ENCODE measurements around the gene MYO7B. TPM values are rescaled to one million over a fixed set of nuclear protein-coding genes. Genes with fewer than 3 reads are reported as not detected.

Gene MYO7B
- total and polyA plus RNA-seq, 2 donors (not counting 1 experiment from before 2014, with no cell fraction given) = under 0.01 TPM; not detected in 1

DNA sequence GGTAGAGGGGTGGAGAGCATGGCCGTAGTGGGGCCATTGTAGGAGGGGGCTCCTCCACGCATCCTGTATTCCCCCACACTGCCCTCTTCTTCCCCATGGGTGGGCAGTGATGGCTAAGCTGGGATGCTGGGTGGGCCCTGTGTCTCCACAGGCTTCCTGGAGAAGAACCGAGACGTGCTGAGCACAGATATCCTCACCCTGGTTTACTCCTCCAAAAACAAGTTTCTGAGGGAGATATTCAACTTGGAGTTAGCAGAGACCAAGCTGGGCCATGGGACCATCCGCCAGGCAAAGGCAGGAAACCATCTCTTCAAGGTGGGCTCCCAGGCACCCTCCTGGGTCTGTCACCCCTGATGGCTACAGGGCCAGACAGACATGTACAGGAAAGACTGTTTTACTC is 52.8 kb downstream of the MYO7B start:
- no peaks in the 10 kb centered on the region for H3K4me1 ChIP-seq (ENCODE audit: control insufficient read depth, extremely low read depth, insufficient read depth, low read length)
- no peak overlapping the region for H2AFZ ChIP-seq (ENCODE audit: low read length)
- no peak overlapping the region for H3K4me2 ChIP-seq (ENCODE audit: extremely low read depth, insufficient read depth, low read length)
- no peak for DNase-seq (ENCODE audit: low read depth in 2 of 2)
- no peak overlapping the region for H3K9ac ChIP-seq (ENCODE audit: insufficient read depth, low read length)
- no peaks in the 10 kb centered on the region for H3K36me3 ChIP-seq (ENCODE audit: control insufficient read depth, insufficient read depth, low read length)
- TF ChIP-seq EZH2 (IDR thresholded peaks at IDR 0.05; ENCODE audit: low read length, missing control alignments) = no peak
- TF ChIP-seq, protein P1, sequence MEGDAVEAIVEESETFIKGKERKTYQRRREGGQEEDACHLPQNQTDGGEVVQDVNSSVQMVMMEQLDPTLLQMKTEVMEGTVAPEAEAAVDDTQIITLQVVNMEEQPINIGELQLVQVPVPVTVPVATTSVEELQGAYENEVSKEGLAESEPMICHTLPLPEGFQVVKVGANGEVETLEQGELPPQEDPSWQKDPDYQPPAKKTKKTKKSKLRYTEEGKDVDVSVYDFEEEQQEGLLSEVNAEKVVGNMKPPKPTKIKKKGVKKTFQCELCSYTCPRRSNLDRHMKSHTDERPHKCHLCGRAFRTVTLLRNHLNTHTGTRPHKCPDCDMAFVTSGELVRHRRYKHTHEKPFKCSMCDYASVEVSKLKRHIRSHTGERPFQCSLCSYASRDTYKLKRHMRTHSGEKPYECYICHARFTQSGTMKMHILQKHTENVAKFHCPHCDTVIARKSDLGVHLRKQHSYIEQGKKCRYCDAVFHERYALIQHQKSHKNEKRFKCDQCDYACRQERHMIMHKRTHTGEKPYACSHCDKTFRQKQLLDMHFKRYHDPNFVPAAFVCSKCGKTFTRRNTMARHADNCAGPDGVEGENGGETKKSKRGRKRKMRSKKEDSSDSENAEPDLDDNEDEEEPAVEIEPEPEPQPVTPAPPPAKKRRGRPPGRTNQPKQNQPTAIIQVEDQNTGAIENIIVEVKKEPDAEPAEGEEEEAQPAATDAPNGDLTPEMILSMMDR (conservative IDR thresholded peaks at IDR 0.05 in 1 of 2, IDR thresholded peaks at IDR 0.05 in 1 of 2; ENCODE audit: low read depth in 1 of 2, low read length in 2 of 2) = no peak
- H3K79me2 ChIP-seq (ENCODE audit: control insufficient read depth, insufficient read depth, low read length) = no peaks in the 10 kb centered on the region
- H3K9me3 ChIP-seq (ENCODE audit: control insufficient read depth, insufficient read depth, low read depth, low read length) = no peaks in the 10 kb centered on the region
- H3K27ac ChIP-seq (ENCODE audit: insufficient read depth, low read length) = no peak overlapping the region
- H3K27me3 ChIP-seq (ENCODE audit: control insufficient read depth, insufficient read depth, low read length) = peaks cover 2% of the 10 kb centered on the region
- H4K20me1 ChIP-seq (ENCODE audit: control insufficient read depth, extremely low read depth, insufficient read depth, low read length) = no peaks in the 10 kb centered on the region
- no peak overlapping the region for H3K4me3 ChIP-seq (replicated peaks in 1 of 4; ENCODE audit: control extremely low read depth in 1 of 4, insufficient read depth in 1 of 4, low read depth in 3 of 4, low read length in 4 of 4)

DNA sequence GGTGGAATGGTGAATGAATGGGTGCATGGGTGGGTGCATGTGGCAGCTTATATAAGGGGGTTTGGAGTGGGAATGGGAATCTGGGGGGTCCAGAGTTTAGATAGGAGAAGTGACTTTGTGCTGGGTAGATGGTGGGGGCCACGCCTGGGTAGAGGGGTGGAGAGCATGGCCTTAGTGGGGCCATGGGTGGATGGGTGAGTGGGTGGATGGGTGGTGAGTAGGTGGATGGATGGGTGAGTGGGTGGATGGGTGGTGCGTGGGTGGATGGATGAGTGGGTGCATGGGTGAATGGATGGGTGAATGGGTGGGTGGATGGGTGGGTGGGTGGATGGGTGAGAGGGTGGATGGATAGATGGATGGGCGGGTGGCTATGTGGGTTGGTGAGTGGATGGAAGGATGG is 53.9 kb downstream of the MYO7B start:
- no peaks in the 10 kb centered on the region for H3K4me1 ChIP-seq (ENCODE audit: control insufficient read depth, extremely low read depth, insufficient read depth, low read length)
- peaks cover 2% of the 10 kb centered on the region for H3K27me3 ChIP-seq (ENCODE audit: control insufficient read depth, insufficient read depth, low read length)
- DNase-seq (ENCODE audit: low read depth in 2 of 2) = no peak
- H3K79me2 ChIP-seq (ENCODE audit: control insufficient read depth, insufficient read depth, low read length) = no peaks in the 10 kb centered on the region
- no peak overlapping the region for H2AFZ ChIP-seq (ENCODE audit: low read length)
- H3K9ac ChIP-seq (ENCODE audit: insufficient read depth, low read length) = no peak overlapping the region
- no peak overlapping the region for H3K4me3 ChIP-seq (replicated peaks in 1 of 4; ENCODE audit: control extremely low read depth in 1 of 4, insufficient read depth in 1 of 4, low read depth in 3 of 4, low read length in 4 of 4)
- no peaks in the 10 kb centered on the region for H4K20me1 ChIP-seq (ENCODE audit: control insufficient read depth, extremely low read depth, insufficient read depth, low read length)
- H3K36me3 ChIP-seq (ENCODE audit: control insufficient read depth, insufficient read depth, low read length) = no peaks in the 10 kb centered on the region
- TF ChIP-seq, protein P1 (conservative IDR thresholded peaks at IDR 0.05 in 1 of 2, IDR thresholded peaks at IDR 0.05 in 1 of 2; ENCODE audit: low read depth in 1 of 2, low read length in 2 of 2) = no peak
- no peak for TF ChIP-seq EZH2 (IDR thresholded peaks at IDR 0.05; ENCODE audit: low read length, missing control alignments)
- no peaks in the 10 kb centered on the region for H3K9me3 ChIP-seq (ENCODE audit: control insufficient read depth, insufficient read depth, low read depth, low read length)
- H3K4me2 ChIP-seq (ENCODE audit: extremely low read depth, insufficient read depth, low read length) = no peak overlapping the region
- no peak overlapping the region for H3K27ac ChIP-seq (ENCODE audit: insufficient read depth, low read length)

DNA sequence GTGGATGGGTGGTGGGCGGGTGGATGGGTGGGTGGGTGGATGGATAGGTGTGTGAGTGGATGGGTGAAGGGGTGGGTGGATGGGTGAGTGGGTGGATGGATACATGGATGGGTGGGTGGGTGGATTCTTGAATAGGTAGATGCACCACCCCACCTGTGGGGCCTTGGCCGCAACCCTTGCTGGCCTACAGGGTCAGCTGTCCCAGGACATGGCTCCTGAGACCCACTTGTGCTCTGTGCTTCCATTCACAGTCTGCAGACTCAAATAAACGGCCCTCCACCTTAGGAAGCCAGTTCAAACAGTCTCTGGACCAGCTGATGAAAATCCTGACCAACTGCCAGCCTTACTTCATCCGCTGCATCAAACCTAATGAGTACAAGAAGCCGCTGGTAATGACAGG is 54.4 kb downstream of the MYO7B start:
- DNase-seq (ENCODE audit: low read depth in 2 of 2) = no peak

More for the DNA sequence above, 54.4 kb downstream of the MYO7B start:
- no peaks in the 10 kb centered on the region for H3K79me2 ChIP-seq (ENCODE audit: control insufficient read depth, insufficient read depth, low read length)
- H3K4me1 ChIP-seq (ENCODE audit: control insufficient read depth, extremely low read depth, insufficient read depth, low read length) = no peaks in the 10 kb centered on the region
- H3K27me3 ChIP-seq (ENCODE audit: control insufficient read depth, insufficient read depth, low read length) = peaks cover under 1% of the 10 kb centered on the region
- TF ChIP-seq EZH2 (IDR thresholded peaks at IDR 0.05; ENCODE audit: low read length, missing control alignments) = no peak
- TF ChIP-seq, protein P1 (conservative IDR thresholded peaks at IDR 0.05 in 1 of 2, IDR thresholded peaks at IDR 0.05 in 1 of 2; ENCODE audit: low read depth in 1 of 2, low read length in 2 of 2) = no peak
- H4K20me1 ChIP-seq (ENCODE audit: control insufficient read depth, extremely low read depth, insufficient read depth, low read length) = no peaks in the 10 kb centered on the region
- no peaks in the 10 kb centered on the region for H3K9me3 ChIP-seq (ENCODE audit: control insufficient read depth, insufficient read depth, low read depth, low read length)
- no peaks in the 10 kb centered on the region for H3K36me3 ChIP-seq (ENCODE audit: control insufficient read depth, insufficient read depth, low read length)
- H3K4me2 ChIP-seq (ENCODE audit: extremely low read depth, insufficient read depth, low read length) = no peak overlapping the region
- no peak overlapping the region for H3K9ac ChIP-seq (ENCODE audit: insufficient read depth, low read length)
- no peak overlapping the region for H3K27ac ChIP-seq (ENCODE audit: insufficient read depth, low read length)
- H2AFZ ChIP-seq (ENCODE audit: low read length) = no peak overlapping the region
- no peak overlapping the region for H3K4me3 ChIP-seq (replicated peaks in 1 of 4; ENCODE audit: control extremely low read depth in 1 of 4, insufficient read depth in 1 of 4, low read depth in 3 of 4, low read length in 4 of 4)
